Prostate gland (tissue), 2 donors: ENCODE data around the gene RIMS3.

Source experiments
- CTCF ChIP-seq, 4 experiments: fragments of 200-600 bp in 2 of 4; fragments of 450-650 bp in 2 of 4; sonication (generic) in 2 of 4; IDR thresholded peaks; 1 replicate in 3 of 4; 2 replicates in 1 of 4; pipeline ENCODE4 v1.5.1; 2016 to 2019; ENCODE audit warnings: antibody characterized with exemption in 4 of 4, mild to moderate bottlenecking in 2 of 4, moderate library complexity in 2 of 4
- POLR2A ChIP-seq: fragments of 450-650 bp; IDR thresholded peaks from one replicate; pipeline ENCODE4 v1.6.1; 2016; ENCODE audit warnings: antibody characterized with exemption, mild to moderate bottlenecking

GRCh38 chr1:40662151-40662550, 3.3 kb downstream of the RIMS3 start:
- TF ChIP-seq POLR2A (no peak), CTCF (IDR thresholded peaks at IDR 0.05) (no peak)
